Hepatocyte (in vitro differentiated cells): ENCODE results near the gene ZSWIM3.

Experiments
- EZH2 ChIP-seq: fragments of 200-600 bp; sonication (generic); IDR thresholded peaks from 2 replicates; pipeline ENCODE4 v1.6.1; 2016; ENCODE audit warnings: antibody characterized with exemption, mild to moderate bottlenecking, borderline replicate concordance
- EZH2phosphoT487 ChIP-seq: fragments of 200-600 bp; sonication (generic); IDR thresholded peaks from one replicate; pipeline ENCODE4 v1.6.1; 2018; ENCODE audit warnings: antibody characterized with exemption, mild to moderate bottlenecking, low read depth, moderate library complexity; ENCODE audit not compliant: unreplicated experiment, severe bottlenecking
- TF ChIP-seq, protein P1 (sequence below): fragments of 200-600 bp; sonication (generic); IDR thresholded peaks from 2 replicates; pipeline ENCODE4 v1.5.1; 2016; ENCODE audit warnings: antibody characterized with exemption, mild to moderate bottlenecking; ENCODE audit not compliant: poor library complexity

- TF ChIP-seq, protein P1, sequence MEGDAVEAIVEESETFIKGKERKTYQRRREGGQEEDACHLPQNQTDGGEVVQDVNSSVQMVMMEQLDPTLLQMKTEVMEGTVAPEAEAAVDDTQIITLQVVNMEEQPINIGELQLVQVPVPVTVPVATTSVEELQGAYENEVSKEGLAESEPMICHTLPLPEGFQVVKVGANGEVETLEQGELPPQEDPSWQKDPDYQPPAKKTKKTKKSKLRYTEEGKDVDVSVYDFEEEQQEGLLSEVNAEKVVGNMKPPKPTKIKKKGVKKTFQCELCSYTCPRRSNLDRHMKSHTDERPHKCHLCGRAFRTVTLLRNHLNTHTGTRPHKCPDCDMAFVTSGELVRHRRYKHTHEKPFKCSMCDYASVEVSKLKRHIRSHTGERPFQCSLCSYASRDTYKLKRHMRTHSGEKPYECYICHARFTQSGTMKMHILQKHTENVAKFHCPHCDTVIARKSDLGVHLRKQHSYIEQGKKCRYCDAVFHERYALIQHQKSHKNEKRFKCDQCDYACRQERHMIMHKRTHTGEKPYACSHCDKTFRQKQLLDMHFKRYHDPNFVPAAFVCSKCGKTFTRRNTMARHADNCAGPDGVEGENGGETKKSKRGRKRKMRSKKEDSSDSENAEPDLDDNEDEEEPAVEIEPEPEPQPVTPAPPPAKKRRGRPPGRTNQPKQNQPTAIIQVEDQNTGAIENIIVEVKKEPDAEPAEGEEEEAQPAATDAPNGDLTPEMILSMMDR, result no peak
- TF ChIP-seq EZH2, result no peak
- TF ChIP-seq EZH2phosphoT487, result no peak
Measured at GRCh38 chr20:45827030-45827652, 30.3 kb upstream of the ZSWIM3 start, which contains the start of gene TNNC2.
